NB4 (cell line): Measurements from ENCODE around the gene RNU7-1.

Experiments used
- DNase-seq: peaks from one replicate; pipeline ENCODE4 v3.0.0; 2010; ENCODE audit warnings: low read depth
- H3K4me3 ChIP-seq: one replicate; pipeline ENCODE4 v1.5.1; 2011; ENCODE audit warnings: mild to moderate bottlenecking, low read depth, low read length, moderate library complexity
- MYC ChIP-seq: IDR thresholded peaks from 2 replicates; pipeline ENCODE4 v1.6.1; 2011; ENCODE audit warnings: low read depth, low read length
- POLR2A ChIP-seq: IDR thresholded peaks from 2 replicates; pipeline ENCODE4 v1.6.1; 2011; ENCODE audit warnings: mild to moderate bottlenecking; ENCODE audit not compliant: insufficient read length; ENCODE audit errors: extremely low read depth
- TF ChIP-seq, protein P1 (sequence below): IDR thresholded peaks from 2 replicates; pipeline ENCODE4 v1.6.1; 2011; ENCODE audit warnings: low read depth, low read length
- TF ChIP-seq, protein P2 (sequence below): IDR thresholded peaks from one replicate; pipeline ENCODE4 v1.5.1; 2012; ENCODE audit warnings: low read depth, low read length

The RNU7-1 gene

DNA sequence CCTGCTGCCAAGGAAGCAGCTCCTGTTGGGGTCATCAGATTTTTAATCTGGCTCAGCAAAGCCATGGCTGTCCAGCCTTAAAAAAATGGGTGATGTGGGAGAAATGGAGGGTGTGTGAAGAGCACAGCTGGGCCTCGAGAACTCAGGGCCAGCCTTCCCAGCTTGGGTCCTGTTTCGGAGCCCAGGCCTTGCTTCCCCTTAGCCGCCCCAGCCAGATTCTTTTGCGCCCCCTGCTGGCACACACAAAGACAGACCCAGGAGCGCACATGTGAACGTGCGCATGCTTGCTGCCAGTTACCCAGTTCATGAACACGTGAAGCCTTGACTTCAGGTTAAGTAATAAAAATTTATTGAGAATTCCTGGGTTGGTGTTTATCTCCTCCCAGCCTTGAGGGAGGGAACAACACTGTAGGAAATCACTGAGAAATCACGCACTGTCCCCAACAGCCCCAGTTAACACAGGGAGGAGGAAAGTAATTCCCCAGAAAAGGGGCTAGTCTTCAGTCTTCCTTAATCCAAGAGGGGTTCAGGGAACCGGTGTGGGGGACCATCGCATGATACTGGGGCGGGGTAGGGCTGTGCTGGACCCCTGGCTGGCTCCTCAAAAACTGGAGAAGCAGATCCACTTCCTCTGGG lies 21.5 kb downstream of the RNU7-1 start:
- peak; percentile 91 for DNase-seq
- no peak overlapping the region for H3K4me3 ChIP-seq
- TF ChIP-seq, protein P1, sequence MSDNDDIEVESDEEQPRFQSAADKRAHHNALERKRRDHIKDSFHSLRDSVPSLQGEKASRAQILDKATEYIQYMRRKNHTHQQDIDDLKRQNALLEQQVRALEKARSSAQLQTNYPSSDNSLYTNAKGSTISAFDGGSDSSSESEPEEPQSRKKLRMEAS = peak; percentile 98
- no peak for TF ChIP-seq POLR2A
- TF ChIP-seq, protein P2, sequence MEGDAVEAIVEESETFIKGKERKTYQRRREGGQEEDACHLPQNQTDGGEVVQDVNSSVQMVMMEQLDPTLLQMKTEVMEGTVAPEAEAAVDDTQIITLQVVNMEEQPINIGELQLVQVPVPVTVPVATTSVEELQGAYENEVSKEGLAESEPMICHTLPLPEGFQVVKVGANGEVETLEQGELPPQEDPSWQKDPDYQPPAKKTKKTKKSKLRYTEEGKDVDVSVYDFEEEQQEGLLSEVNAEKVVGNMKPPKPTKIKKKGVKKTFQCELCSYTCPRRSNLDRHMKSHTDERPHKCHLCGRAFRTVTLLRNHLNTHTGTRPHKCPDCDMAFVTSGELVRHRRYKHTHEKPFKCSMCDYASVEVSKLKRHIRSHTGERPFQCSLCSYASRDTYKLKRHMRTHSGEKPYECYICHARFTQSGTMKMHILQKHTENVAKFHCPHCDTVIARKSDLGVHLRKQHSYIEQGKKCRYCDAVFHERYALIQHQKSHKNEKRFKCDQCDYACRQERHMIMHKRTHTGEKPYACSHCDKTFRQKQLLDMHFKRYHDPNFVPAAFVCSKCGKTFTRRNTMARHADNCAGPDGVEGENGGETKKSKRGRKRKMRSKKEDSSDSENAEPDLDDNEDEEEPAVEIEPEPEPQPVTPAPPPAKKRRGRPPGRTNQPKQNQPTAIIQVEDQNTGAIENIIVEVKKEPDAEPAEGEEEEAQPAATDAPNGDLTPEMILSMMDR = peak; percentile 80
- TF ChIP-seq MYC = peak; percentile 98

DNA sequence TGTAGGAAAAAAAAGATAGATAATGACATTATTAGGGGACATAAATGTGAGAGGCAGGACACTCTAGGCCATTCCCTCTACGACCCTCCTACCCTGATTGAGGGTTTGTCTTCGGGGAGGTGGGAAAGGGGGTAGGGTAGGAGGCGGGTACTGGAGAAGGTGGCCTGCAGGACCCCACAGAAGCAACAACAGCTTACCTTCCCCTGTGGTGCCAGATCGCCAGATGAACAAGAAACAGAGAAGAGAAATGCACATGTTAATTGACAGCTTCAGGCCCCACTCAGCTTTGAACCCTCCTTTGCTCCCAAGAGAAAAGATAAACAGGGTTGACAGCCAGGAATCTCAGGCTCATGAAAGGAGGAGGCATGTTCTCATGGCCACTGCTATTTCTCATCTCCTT lies 22.1 kb downstream of the RNU7-1 start:
- TF ChIP-seq POLR2A (no peak), MYC (no peak)
- TF ChIP-seq, protein P2 = no peak
- TF ChIP-seq, protein P1 = no peak

DNA sequence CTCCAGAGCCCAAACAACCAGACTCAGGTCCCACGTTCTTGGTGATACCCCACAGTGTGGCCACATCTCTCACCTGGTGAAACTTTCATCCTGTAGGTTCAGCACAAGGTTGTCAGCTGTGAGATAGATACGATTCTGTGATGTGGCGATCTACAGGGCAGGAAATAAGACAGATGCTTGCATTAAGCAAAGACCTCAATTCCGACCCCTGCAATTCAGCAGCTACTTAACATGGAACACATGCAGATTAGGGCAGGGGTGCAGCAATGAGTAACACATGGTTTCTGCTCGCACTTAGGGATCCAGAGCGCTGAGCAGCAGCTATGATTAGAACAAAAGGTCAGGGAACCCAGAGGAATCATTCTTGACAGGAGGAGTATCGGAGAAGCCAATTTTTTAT lies 22.7 kb downstream of the RNU7-1 start:
- H3K4me3 ChIP-seq = no peak overlapping the region
- TF ChIP-seq, protein P2 = no peak
- no peak for TF ChIP-seq MYC

More for the DNA sequence above, 22.1 kb downstream of the RNU7-1 start:
- no peak for DNase-seq
- H3K4me3 ChIP-seq = no peak overlapping the region

DNA sequence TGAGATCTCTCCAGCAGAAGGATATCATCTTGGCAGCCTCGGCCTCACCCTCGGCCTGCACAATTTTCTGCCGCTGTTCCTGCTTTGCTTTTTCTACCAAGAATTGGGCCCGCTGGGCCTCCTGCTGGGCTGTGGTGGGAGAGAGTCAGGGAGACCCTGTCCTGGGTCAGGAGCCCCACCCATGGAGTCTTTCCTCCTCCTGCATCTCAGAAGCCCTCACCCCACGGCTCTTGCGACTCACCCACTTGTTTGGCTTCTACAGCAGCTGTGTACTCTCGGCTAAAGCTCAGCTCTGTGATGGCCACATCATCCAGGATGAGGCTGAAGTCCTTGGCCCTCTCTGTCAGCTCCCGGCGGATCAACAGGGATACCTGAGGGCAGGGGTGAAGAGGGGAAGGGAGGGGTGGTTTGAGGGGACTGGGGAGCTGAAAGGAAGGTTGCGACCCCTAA lies 24.1 kb downstream of the RNU7-1 start:
- H3K4me3 ChIP-seq = no peak overlapping the region
- no peak for DNase-seq
- TF ChIP-seq, protein P1 = no peak
- TF ChIP-seq, protein P2 = no peak
- TF ChIP-seq POLR2A (no peak), MYC (no peak)

More for the DNA sequence above, 22.7 kb downstream of the RNU7-1 start:
- DNase-seq = no peak

DNA sequence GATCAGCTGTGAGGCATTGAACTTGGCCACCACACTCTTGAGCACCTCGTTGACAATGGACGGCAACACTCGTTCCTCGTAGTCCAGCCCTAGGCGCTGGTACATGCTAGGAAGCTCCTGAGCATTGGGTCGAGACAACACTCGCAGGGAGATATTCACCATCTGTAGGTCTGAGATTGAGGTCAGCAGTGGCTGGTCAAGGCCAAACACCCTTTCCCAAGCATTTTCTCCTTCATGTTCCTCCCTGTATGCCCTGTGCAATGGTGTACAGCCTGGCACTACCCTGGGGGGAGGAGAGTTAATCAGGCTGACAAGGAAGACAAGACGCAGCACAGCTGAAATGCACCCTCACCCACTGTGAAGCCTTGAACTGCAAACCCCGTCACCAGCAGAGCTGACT lies 24.8 kb downstream of the RNU7-1 start:
- H3K4me3 ChIP-seq = peak overlapping the region; percentile 97
- TF ChIP-seq, protein P2 = no peak
- no peak for TF ChIP-seq MYC
- TF ChIP-seq, protein P1 = no peak
- no peak for TF ChIP-seq POLR2A

DNA sequence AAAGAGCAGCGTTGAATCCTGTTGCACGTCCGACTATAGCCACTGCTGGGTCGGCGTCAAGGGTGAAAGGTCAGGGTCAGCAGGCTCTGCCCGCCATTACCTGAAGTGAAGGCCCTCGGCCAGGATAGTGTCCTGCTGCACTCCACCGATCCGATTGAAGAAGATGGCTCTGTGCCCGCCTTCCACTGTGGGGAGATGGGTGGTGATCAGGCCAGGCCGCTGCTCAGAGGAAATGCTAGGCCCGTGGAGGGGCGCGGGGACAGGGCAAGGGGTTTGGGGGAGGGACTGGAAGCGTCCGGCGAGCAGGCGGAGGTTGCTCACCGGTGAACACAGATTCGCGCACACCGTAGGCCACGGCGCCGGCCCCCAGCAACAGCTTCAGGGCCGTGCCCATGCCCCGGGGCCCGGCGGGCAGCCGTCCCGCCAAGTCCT lies 26.5 kb downstream of the RNU7-1 start:
- no peak for DNase-seq

More for the DNA sequence above, 24.8 kb downstream of the RNU7-1 start:
- DNase-seq = no peak

More for the DNA sequence above, 26.5 kb downstream of the RNU7-1 start:
- TF ChIP-seq, protein P2 = no peak
- TF ChIP-seq MYC (no peak; the same call in 1 of the 2 replicates), POLR2A (no peak)
- TF ChIP-seq, protein P1 = no peak
- H3K4me3 ChIP-seq = peak overlapping the region; percentile 97
